ENCODE measurements around the gene WDR4.
"Not testable (repeated sequence)": the region's sequence is repeated elsewhere in the genome, so short reads cannot be mapped to it uniquely, and the experiment has no call there.

The WDR4 gene, protein sequence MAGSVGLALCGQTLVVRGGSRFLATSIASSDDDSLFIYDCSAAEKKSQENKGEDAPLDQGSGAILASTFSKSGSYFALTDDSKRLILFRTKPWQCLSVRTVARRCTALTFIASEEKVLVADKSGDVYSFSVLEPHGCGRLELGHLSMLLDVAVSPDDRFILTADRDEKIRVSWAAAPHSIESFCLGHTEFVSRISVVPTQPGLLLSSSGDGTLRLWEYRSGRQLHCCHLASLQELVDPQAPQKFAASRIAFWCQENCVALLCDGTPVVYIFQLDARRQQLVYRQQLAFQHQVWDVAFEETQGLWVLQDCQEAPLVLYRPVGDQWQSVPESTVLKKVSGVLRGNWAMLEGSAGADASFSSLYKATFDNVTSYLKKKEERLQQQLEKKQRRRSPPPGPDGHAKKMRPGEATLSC

DNA sequence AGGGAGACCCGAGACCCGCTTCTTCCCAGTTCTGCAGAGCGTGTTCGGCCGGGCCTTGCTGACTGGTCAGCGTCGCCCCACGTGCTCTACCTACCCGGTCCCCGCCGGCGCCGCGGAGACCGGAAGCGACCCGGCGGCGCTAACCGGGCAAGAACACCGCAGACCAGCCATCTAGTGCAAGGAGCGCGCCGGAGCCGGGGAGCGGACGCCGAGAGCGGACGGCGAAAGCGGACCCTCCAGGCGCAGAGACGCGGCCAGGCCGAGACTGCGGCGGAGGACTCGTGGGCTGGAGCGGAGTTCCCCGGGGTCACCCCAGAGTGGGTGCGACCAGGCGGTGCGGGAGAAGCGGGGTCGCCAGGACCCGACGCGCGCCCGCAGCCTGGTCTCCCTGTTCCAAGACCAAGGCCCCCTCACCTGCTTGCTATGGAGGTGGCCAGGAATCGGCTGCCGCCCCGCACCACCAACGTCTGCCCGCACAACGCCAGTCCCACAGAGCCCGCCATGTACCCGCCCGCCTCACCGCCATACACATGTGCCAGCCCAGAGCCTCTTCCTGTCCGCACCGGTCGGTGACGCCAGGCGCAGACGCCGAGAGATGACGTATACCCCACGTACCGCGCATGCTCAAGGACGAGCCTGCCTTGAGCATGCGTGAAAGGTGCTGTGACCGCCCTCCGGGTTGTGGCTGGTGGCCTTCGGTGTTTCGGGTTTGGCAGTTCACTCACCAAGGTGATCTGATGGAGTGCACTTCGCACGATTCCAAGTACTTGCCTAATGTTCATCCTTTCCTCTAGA is at the start of gene WDR4:
TSS of gene WDR4 (minus strand) at position 547 of the 795 bp plus-strand sequence. CDS start at position 503, 44 bp downstream.
- DNase-seq, result peak; percentile 97

- not testable (repeated sequence) for DNase-seq
These were observed 48.3 kb upstream of the WDR4 start for GRCh38 chr21:42927474-42928200.

DNA sequence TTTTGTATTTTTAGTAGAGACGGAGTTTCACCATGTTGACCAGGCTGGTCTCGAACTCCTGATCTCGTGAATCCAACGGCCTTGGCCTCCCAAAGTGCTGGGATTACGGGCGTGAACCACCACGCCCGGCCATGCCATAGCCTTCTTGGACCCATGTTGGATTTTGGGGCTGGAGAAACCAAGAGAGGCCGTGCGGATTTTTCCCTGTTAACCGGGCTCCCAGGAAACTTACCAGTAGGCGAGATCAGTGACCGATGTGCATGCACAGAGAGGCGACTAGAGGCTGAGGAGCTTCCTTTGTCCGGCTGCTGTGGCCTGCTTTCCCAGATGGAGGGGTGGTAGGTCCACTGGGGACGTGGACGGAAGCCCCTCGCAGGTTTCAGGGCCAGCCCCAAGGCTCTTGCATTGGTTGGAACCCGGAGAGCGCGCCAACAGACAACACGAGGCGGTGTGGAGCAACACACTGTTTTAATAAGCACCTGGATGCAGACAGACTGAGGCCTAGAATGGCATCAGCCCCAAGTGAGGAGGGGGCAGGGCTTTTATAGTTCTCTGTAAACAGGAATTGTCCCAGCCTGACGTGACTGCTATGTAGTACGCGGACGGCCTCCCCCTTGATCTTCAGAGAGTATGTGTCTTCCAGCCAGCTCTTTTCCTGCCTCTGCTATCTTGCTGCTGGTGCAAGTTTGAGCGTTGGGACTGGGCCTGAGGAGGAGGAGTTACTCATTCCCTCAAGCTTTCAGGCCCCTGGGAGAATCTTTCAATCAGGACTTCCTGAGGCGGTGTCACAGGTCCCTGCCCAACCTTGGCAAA is 46.0 kb upstream of the WDR4 start, which contains the start of gene ERVH48-1:
TSS of gene ERVH48-1 (minus strand) at position 517 of the 813 bp plus-strand sequence. CDS start 6,624 bp downstream, outside the sequence.
- DNase-seq, result peak; percentile 57

DNA sequence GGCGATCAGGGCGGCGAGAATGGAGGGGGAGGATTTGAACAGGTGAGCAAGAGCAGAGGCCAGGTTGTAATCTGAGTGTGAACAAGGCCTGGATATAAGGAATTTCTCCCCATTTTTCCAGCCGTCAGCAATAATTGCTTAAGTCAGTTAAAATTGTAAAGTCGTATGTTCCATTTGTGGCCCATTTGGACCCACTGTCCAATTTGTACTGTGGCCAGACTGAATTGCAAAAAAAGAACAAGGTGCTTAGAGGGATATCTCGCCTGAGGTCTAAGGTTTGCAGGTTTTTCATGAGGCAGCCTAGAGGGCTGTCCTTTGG is 45.1 kb upstream of the WDR4 start:
- no peak for DNase-seq

DNA sequence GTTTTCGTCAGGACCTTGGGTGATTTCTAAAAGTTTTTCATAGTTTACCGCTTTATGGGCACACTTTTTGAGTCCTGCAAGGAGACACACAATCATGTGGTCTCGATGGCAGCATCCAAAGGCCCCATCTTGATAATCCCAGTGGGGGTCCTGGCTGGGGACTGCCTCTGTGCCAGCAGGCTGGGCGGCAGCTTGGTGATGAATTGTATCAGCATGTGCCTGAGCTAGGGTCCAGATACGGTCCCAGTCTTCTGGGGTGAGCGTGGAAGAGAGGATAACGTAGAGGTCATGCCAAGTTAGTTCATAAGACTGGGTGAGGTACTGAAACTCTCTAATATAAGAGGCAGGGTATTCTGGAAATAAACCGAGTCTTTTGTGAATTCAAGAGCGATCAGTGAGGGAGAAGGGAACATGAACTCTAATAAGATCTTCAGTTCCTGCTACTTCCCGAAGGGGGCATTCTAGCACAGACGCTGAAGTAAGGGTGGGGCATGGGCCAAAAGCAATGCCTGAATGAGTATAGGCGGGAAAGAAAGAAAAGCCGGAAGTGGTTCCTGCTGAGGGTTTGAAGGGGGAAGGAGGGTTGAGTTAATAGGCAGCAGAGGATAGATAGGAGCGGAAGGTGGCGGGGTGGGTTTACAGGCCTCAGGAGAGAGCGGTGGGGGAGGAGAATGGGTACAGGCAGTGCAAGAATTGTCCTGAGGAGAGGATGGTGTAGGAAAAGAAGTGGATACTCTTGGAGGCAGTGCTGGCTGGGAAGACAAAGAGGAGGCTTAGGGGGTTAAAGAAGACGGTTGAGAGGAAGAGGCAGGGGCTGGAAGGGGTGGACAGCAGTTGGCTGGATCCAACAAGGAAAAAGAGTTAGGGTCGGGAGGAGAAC is 44.5 kb upstream of the WDR4 start:
- DNase-seq, result peak; percentile 73

DNA sequence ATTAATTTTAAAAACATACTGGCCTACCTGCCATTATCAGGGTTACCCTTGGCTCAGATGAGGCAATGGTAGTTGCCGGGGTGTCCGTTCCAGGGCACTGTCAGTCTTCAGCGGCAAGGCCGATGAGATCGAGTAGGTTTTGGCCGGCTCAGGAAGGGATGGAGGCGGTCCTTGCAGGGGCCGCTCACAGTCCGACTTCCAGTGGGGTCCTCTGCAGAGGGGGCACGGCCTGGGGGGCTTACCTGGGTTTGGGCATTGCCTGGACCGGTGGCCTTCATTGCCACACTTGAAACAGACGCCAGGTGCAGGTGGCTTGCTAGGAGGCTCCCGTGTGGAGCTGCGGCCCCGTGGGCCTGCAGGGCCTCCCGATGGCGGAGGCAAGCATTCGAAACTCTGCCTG is 43.6 kb upstream of the WDR4 start:
- DNase-seq, result no peak

DNA sequence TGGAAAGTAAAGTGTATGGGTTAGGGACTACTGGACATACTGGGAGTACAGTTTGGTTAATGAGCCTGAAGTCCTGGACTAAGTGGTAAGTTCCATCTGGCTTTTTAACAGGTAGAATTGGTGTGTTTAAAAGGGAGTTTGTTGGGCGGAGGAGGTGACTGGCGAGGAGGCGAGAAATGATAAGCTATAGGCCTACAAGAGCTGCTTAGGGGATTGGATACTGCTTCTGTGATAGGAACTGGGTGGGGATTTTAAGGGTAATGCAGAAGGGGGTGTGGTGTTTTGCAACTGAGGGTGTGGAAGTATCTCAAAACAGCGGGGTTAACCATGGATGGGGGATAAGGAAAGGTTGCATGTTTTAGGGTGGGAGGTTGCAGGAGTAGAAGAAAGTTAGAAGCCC is 42.6 kb upstream of the WDR4 start:
- no peak for DNase-seq

DNA sequence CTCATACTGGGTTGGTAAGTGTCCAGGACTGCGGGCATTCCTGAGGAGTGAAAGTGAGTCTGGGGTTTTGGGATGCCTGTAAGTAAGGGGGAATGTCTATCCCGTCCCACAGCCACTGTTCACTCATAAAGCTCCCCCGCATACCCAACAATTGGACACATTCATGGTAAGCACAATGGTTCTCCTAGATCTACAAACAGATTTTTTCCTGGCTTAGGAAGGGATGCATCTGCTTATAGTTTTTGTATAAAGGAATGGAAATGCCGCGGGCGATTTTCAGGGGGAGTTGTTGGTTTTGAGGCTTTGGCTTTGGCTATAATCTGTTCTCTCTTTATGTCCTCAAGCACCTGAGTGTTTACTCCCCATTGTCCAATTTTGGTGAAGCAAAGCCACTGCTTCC is 39.0 kb upstream of the WDR4 start:
- DNase-seq, result no peak

- DNase-seq, result no peak
These were observed 34.1 kb upstream of the WDR4 start for GRCh38 chr21:42913476-42913875.

GRCh38 chr21:42911920-42912319 is 32.6 kb upstream of the WDR4 start:
- DNase-seq, result not testable (repeated sequence)

DNA sequence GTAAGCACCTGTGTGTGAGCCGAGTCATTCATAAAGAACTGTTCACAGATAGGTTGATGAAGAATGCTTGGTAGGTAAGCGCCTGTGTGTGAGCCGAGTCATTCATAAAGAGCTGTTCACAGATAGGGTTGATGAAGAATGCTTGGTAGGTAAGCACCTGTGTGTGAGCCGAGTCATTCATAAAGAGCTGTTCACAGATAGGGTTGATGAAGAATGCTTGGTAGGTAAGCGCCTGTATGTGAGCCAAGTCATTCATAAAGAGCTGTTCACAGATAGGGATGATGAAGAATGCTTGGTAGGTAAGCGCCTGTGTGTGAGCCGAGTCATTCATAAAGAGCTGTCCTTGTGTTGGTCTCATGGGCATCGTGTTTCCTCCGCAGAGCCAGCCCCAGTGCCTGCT is 29.1 kb upstream of the WDR4 start:
- DNase-seq, result not testable (repeated sequence)

DNA sequence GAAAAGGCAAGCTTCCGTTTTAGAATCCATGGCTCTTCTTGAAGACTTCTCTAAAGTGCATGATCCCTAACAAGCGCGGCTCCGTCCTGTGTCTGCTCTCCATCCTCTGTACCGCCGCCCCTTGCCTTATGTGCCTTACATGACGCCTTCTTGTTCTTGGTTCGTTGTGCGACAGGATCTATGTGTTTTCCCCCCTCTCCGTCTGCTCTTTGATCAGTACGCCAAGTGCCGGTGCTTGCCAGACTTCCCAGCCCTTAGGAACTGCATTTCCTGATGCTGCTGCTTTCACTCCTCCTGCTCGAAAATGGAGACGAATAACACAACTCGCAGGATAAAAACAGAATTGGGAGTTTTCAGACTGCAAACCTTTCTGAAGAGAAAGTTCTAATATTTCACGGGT is 26.9 kb upstream of the WDR4 start:
- no peak for DNase-seq

DNA sequence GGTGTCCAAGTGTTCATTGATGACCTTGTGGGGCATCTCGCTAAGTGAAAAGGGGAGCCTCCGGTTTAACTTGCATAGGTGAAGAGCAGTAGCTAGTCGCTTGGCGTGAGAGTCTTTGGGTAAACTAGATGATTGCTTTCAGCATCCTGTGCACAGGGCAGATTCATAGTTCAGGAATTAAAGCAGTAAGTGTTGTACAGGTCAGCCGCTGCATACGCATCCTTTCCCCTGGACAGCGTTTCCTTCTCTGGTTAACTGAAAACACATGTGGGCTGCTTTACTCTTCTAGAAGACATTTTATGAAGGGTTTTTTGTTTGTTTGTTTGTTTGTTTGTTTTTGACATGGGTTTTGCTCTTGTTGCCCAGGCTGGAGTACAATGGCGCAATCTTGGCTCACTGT is 25.9 kb upstream of the WDR4 start:
- DNase-seq, result no peak

DNA sequence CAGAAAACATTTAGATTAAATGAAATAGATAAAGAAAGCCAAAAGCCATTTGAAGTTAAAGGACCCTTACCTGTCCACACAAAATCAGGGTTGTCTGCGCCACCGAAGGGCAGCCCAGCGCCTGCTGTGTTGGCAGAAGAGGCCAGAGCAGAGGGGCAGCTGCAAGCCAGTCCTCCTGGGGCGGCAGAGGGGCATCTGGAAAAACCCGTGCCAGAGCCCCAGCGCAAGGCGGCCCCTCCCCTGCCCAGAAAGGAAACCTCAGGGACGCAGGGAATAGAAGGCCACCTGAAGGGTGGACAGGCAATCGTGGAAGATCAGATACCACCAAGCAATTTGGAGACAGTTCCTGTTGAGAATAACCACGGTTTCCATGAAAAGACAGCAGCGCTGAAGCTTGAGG is 24.5 kb upstream of the WDR4 start:
- no peak for DNase-seq

DNA sequence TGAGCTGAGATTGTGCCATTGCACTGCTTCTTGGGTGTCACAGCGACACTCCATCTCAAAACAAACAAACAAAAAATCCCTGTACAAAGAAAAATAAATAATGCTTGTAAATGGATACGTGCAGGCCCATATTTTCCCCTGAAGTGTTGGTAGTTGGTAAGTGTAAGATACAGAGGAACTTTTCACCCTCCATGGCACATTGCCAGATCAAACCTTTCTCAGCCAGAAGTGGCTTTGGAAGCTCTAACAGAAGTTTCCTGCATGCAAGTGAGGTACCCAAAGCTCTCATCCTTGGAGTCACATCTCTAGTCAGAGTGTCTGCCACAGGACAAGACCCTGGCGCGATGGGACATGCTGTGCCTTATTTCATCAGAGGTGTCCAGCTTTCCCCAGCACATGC is 21.1 kb upstream of the WDR4 start:
- DNase-seq, result no peak

- peak; percentile 100 for DNase-seq
These were observed 13.8 kb upstream of the WDR4 start, which contains the start of gene NDUFV3 for GRCh38 chr21:42892931-42893755. Gene NDUFV3 (plus strand): TSS chr21:42893309. CDS start chr21:42893334, 25 bp downstream.

- DNase-seq, result peak; percentile 4
These were observed 13.2 kb upstream of the WDR4 start for GRCh38 chr21:42892582-42892930.

GRCh38 chr21:42887326-42887725 is 8.0 kb upstream of the WDR4 start:
- DNase-seq, result no peak

GRCh38 chr21:42883921-42884320 is 4.6 kb upstream of the WDR4 start:
- DNase-seq, result no peak

- no peak for DNase-seq
These were observed 1.0 kb upstream of the WDR4 start for GRCh38 chr21:42880352-42880751.

GRCh38 chr21:42878678-42878992 is 704 bp downstream of the WDR4 start:
- no peak for DNase-seq

Measured in CD4-positive, alpha-beta T cell treated with Interleukin-17A for 4 hours (primary cell).